22Rv1 (cell line): ENCODE results near the gene SPECC1.

Experiments
- H3K27ac ChIP-seq: fragments of 450-650 bp; 2 replicates; pipeline ENCODE4 v1.5.1; 2017
- CTCF ChIP-seq: fragments of 450-650 bp; IDR thresholded peaks from 2 replicates; pipeline ENCODE4 v1.5.1; 2017; ENCODE audit warnings: mild to moderate bottlenecking
- ZFX ChIP-seq: fragments of 450-650 bp; IDR thresholded peaks from 2 replicates; pipeline ENCODE4 v1.6.1; 2017; ENCODE audit warnings: antibody characterized with exemption, borderline replicate concordance

SPECC1 gene

GRCh38 chr17:20143740-20144139, 134.6 kb downstream of the SPECC1 start:
- TF ChIP-seq ZFX (no peak), CTCF (no peak)
- H3K27ac ChIP-seq, result no peak overlapping the region

GRCh38 chr17:20145567-20145966, 136.4 kb downstream of the SPECC1 start:
- H3K27ac ChIP-seq, result no peak overlapping the region
- no peak for TF ChIP-seq ZFX
- no peak for TF ChIP-seq CTCF

- TF ChIP-seq CTCF (no peak), ZFX (no peak)
Observed at GRCh38 chr17:20149251-20149650, 140.1 kb downstream of the SPECC1 start.

GRCh38 chr17:20151174-20151573, 142.0 kb downstream of the SPECC1 start:
- no peak for TF ChIP-seq ZFX
- TF ChIP-seq CTCF, result no peak
- H3K27ac ChIP-seq, result no peak overlapping the region

More at GRCh38 chr17:20149251-20149650, 140.1 kb downstream of the SPECC1 start:
- no peak overlapping the region for H3K27ac ChIP-seq

- H3K27ac ChIP-seq, result no peak overlapping the region
- TF ChIP-seq ZFX, result no peak
- no peak for TF ChIP-seq CTCF
Observed at GRCh38 chr17:20153231-20153630, 144.1 kb downstream of the SPECC1 start.

GRCh38 chr17:20154286-20155000, 145.3 kb downstream of the SPECC1 start:
- no peak overlapping the region for H3K27ac ChIP-seq
- TF ChIP-seq ZFX, result no peak
- no peak for TF ChIP-seq CTCF
